A204.1 (cell line): ENCODE measurements around the gene MAML3.

Experiments
- FAIRE-seq: peaks from 2 replicates; lab custom pipeline; 2012; peaks lifted over from hg19 to GRCh38; lab: Jason Lieb, UNC

The MAML3 gene

DNA sequence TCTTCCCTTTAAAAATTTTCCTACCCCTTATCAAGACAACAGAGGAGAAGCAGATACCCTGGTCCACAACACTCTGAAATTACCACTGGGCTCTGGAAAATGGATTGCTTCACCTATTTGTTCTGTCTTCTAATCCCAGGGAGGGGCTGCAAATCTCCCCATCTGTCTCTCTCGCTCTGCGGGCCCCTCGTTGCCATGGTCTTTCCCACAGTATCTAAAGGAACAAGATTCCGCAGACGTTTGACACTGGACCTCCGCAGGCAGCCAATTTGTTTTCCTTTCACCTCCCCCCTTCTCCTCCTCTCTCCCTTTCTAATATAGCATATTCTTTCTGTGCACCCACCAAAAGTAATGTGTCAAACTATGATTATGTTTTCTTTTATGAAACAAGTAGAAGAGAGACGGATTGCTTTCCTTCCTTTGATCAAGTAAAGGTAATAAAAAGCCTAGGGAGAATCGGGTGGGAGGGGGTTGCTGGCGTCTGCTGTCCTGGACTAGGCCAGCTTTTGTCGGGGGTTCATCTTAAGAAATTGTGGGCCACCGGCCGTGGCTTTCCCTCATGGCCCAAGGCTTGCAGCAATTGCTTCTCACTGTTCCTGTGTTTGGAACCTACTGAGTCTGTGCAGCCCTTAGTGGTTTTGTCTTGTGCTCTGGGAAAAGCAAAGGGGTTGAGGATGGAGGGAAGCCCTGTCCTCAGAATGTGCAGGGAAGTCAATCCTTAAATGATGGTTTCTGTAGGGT is 407.4 kb downstream of the MAML3 start:
- FAIRE-seq, result no peak

GRCh38 chr4:139745111-139745639 is 408.8 kb downstream of the MAML3 start:
- no peak for FAIRE-seq

DNA sequence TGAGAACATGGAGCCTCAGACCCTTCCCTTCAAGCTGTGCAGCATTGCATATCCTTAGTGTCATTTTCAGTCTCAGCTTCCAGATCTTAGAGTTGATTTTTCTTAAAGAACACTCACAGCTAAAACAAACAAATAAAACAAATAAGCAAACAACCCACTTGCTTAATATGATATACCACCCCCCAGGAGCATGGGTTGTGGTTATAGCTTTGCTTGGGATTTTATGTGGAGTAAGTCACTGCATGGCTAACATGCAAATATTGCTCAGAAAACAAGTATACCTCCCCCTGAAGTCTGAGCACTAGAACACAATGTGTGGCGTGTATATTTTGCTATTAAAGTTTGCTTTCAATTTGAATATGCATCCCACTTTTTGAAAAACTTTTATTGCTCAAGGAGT is 409.8 kb downstream of the MAML3 start:
- no peak for FAIRE-seq

DNA sequence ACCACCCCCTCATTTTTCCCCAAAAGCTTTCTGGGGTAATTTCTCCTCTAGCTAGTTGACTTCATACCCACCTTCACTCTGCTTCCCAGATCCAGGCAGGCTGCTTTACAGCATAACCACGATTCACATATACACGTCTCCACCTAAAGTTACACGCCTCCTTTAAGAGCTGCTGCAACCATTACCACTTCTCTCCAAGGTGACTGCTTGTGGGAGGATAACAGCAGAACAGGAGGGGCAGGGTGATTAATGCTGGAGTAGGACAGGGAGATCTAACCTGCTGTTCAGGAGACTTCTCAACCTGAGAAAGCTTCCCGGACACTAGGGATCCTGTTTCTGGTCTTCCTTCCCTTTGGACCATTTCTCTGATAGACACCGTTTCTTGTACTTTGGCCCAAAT is 411.0 kb downstream of the MAML3 start:
- FAIRE-seq, result no peak

- no peak for FAIRE-seq
These were observed 413.4 kb downstream of the MAML3 start for GRCh38 chr4:139740531-139741041.

DNA sequence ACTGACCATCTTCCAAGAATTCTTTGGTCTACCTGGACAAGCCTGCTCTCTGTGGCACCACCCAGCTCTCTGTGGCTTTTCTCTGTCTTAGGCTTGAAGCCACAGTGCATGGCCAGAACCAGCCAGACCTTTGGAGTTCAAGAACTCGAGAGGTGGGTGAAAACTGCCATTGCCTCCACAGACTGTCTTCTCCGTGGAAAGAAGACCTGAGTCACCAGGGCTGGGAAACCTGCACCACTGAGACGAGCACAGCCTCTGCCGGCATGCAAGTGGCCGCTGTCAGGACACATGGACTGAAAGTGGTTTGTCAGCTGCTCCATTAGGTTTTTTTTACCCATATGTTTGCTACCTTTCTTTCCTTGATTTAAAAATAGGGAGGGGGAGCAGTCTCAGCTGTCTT is 413.9 kb downstream of the MAML3 start:
- no peak for FAIRE-seq

GRCh38 chr4:139738846-139739613 is 415.0 kb downstream of the MAML3 start:
- FAIRE-seq, result no peak

DNA sequence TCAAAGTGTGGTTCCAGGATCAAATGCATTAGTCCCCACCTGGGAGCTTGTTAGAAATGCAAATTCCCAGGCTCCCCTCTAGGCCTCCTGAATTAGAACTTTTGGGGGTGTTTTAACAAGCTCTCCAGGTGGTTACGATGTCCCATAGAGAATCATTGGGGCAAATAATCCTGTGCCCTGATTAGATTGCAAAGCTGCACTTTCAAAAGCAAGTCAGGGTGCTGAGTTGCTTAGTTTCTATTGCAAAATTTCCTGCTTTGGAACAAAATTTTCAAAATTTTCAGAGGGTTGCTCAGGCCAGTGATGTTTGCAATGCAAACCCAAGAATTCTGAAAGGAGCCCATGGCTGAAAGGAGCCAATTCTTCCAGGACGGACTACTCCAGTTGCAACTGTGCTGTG is 417.3 kb downstream of the MAML3 start:
- FAIRE-seq, result no peak

DNA sequence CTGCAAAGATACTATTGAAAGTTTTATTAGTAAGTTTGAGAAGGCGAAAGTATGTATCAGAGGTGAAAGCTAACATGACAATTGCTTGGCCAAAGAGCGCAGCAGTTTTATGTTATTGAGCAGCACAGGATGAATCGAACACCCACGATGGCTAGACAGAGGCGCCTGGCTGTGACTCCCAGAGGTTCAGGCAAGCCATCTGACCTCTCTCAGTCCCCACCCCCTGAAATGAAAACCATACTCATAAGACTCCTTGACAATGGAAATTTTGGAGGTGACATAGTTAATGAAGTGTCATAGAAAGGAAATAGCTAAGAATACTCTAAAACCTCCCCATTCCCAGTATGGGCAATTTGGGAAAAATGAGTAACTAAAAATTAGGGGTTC is 417.7 kb downstream of the MAML3 start:
- FAIRE-seq, result no peak

DNA sequence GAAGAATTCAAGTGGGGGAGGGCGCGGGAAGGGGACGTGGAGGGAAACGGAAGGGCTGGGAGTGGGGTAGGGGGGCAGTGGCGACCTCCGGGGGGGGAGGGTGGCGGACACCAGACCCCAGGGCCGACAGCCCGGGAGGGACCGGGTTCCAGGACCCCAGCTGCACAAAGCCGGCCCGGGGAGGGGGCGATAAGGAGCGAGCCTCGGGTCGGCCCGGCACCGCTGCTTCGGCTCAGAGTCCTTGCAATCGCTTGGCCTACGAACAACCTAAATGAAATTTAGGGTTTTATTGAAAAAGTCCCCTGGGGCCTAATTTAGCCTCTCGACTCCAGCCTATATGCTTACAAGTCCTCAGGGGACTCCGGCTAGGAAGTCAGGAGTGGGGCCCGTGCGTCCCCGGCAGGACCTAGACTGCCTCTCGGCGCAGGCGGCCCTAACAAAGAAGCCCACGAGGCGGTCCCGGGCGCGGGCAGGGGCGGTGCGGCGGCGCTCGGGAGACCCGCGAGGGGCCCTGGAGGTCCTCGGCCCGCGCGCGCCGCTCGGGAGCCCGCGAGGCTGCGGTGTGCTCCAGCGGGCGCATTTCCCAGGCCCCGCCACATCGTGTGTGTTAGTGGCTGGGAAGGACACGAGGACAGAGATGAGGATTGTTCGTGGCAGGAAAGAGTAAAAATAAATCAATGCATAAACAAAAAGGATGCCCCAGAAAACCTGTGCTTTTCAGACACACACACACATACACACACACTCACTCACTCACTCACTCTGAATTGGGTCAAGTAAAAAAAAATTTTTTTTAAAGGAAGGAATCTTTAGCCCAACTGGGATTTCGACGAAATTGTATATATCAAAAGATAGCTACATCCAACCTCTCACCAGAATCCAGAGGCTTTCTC is 418.4 kb downstream of the MAML3 start:
- FAIRE-seq, result no peak

DNA sequence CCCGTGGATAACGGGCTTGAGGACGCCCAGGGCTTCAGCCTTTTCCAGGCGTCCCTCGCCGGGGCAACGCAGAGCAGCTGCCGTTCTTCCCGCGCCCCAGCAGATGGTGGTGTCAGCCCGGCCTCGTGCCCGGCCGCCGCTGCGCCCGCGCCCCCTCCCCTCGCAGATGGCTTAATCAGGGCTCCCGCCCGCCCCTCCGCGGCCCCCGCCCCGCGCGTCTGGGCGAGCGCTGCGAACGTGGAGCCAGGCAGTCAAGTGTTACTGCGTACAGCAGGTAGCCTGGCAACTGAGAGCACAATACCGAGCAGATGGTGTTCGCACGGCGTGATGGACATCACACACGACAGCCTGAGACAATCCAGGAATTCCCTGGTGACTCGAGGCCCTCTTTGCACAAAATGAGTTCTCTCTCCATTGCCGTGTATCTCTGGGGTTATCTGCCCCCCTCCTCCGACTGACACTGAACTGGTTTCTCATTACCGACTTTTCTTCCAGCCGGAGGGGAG is 419.1 kb downstream of the MAML3 start:
- no peak for FAIRE-seq

DNA sequence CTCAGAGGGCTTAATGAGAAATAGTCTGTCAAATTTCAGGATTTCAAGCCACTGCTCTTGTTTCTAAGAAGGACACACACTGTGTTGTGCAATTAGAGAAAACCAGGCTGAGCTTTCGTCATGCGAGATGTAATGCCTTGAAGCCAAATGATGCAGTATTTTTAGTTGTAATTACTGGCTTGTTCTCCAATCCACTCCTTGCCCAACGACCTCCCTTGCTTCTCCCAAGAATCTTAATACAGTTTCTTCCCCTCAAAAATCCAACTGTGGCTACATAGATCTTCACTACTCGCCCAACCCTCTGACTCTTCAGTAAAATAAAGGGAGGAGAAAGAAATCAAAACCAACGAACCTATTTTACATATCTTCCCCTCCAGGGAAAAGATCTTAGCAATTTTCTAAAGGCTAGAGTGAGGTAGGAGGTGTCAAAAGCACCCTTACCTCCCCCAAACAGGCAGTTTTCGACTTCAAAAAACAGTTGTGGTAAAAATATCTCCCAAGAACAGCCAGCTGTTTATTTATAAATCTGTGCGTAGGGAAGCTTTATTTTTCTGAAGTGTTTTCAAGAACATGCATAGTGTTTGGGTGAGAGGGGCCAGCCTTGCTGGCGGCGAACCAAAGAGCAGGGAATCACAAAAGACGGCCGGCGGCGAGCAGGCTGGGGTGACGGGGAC is 419.6 kb downstream of the MAML3 start:
- FAIRE-seq, result no peak

DNA sequence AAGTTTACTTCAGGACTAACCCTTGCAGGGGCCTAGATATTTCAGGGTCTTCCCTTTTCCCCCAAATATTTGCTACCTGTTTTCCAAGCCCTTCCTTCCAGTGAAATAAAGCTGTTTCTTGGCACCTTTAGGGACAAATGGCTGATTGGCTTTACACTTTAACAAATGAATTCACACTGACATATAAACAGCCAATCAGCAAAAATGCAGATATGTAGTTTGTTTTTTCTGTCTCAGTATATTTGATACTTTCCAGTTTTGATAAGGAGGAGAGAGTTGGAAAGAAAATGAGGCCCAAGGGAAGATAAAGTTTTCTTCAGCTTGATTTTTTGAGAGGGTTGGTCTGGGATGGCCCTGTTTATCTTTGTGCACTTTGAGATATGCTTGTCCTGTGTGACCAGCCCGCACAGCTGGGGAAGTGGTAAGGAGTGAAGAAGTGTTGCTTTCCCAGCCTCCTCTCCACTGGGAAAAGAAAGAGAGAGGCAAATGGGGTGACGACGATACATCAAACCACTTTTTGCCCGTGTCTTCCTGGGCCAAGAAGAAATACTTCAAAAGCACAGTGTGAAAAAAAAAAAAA is 420.9 kb downstream of the MAML3 start:
- FAIRE-seq, result no peak

- FAIRE-seq, result no peak
These were observed 425.1 kb downstream of the MAML3 start for GRCh38 chr4:139728840-139729239.

- FAIRE-seq, result no peak
These were observed 425.8 kb downstream of the MAML3 start for GRCh38 chr4:139728146-139728545.

- FAIRE-seq, result no peak
These were observed 427.4 kb downstream of the MAML3 start for GRCh38 chr4:139726615-139727014.

DNA sequence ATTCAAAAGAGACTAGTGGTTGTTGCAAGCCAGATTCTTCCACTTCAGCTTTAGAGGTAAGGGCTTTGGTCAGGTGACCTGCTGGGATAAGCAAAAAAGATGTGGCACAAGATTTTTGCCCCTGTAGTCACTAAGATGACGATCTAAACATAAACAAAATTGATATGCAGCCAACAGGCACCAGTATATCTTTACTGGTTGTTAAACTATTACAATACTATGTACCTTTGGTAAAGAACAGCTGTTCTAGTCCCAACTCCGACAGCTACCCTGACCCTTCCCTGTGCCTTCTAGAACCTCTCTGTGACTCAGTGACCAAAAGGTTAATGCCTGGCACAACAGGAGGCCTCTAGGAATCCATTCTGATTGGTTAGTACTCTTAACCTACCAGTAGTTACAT is 428.7 kb downstream of the MAML3 start:
- no peak for FAIRE-seq

DNA sequence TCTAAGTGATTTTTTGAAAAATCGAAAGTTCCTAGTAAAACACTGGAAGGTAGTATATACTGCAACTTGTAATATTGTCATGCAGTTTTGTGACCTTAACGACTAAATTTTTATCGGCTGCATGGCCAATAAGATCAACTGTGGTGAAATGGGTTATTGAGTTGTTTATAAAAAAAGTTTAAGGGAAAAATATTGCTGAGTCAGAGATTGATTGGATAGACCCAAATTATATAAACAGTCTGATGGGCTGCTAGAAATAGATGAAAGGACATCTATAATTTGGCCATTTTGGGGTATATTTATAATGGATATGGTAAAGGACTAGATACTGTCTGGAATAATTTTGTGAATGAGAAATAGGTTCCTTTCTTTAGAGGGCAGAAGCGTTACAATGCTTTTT is 432.2 kb downstream of the MAML3 start:
- no peak for FAIRE-seq

- FAIRE-seq, result no peak
These were observed 433.2 kb downstream of the MAML3 start for GRCh38 chr4:139720806-139721205.

DNA sequence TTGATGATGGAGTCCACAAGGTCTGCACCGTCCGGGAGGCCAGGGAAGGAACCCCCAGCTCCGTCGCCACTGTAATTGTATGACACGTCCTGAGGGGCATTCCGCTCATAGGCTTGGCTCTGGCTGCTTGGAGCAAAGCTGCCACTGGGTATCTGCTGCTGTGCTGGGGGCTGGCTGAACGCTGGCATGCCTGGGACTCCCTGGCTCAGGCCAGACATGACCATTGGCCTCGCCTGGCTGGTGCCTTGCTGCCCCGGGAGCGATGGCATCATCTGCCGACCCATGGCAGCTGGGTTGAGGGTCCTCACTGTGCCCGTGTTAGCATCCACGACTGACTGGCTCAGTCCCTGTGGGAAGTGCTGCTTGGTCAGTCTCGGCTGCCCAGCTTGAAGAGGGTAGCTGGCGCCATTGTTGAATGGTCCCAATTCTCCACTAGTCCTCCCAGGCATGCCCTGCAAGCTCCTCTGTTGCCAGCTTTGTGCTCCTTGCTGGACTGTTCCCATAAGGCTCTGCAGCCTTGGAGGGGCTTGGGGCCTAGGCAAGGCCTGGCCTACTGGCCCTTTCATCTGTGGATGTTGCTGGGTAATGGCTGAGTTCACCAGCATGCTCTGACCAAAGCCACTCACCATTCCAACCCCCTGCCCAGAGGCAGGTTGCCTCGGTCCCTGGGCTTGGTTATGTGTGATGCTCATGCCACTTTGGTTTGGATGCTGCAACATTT is 434.4 kb downstream of the MAML3 start:
- FAIRE-seq, result no peak

DNA sequence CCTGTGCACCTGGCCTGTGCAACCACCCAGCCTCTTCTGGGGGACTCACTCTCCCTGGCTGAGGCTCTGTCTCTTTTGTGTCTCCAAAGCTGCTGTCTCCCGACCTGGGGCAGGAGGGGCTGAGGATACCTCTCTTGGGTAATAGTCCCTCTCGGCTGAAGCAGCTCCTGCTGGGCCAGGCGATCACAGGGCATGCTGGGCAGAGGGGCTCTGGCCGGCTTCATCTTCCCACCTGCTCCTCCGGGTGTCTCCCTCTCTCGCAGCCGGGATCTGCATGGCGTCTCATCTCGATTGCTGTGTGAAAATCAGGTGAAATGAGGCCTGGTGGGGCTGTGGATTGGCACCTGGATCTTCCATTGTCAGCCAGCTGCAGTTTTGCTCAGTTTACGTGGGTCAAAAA is 435.2 kb downstream of the MAML3 start:
- no peak for FAIRE-seq
